GM23248 (cell line): ENCODE results near the gene GDI2.

Experiments used
- EZH2 ChIP-seq: fragments of 200-600 bp; sonication (generic); IDR thresholded peaks from 2 replicates; pipeline ENCODE4 v1.6.1; 2018; ENCODE audit warnings: antibody characterized with exemption, mild to moderate bottlenecking; ENCODE audit not compliant: insufficient read depth, poor library complexity, severe bottlenecking
- EZH2phosphoT487 ChIP-seq: fragments of 200-600 bp; sonication (generic); IDR thresholded peaks from 2 replicates; pipeline ENCODE4 v1.6.1; 2018; ENCODE audit warnings: antibody characterized with exemption, moderate library complexity, mild to moderate bottlenecking, low read depth; ENCODE audit not compliant: insufficient read depth

GRCh38 chr10:5757766-5758517, 55.3 kb downstream of the GDI2 start:
- TF ChIP-seq EZH2, result no peak
- TF ChIP-seq EZH2phosphoT487, result no peak
